Hindlimb muscle (tissue), 1 donor: ENCODE results near the gene ITGA7. TPM values are rescaled to one million over a fixed set of nuclear protein-coding genes. Genes with fewer than 3 reads are reported as not detected.

Experiments
- DNase-seq: peaks from one replicate; pipeline ENCODE4 v3.0.0-alpha.2; 2013
- polyA plus RNA-seq: library from polyadenylated mRNA; unstranded; fragments of 120-200 nt; gene quantifications from one replicate; pipeline ENCODE4 v1.2.1, GENCODE V29; 2013; ENCODE audit not compliant: insufficient read length

The ITGA7 gene
- polyA plus RNA-seq, 1 donor: 466 TPM

- DNase-seq: no peak
These were observed 70.9 kb downstream of the ITGA7 start, which contains the start of gene OR10P1 for GRCh38 chr12:55636853-55637252. TSS of gene OR10P1 (plus strand) at chr12:55636892. CDS start at chr12:55636892, 0 bp downstream.

GRCh38 chr12:55636116-55636655 is 71.5 kb downstream of the ITGA7 start:
- no peak for DNase-seq

Other genes with a start within 250 kb of the ITGA7 start
- gene OR6C70, start 237.8 kb downstream of the ITGA7 start, polyA plus RNA-seq: not detected
- gene OR6C68, start 215.5 kb downstream of the ITGA7 start, polyA plus RNA-seq: not detected
- gene OR6C4, start 158.3 kb downstream of the ITGA7 start, polyA plus RNA-seq: not detected
- gene OR2AP1, start 135.4 kb downstream of the ITGA7 start, polyA plus RNA-seq: not detected
- not detected for gene OR10P1, start 71.0 kb downstream of the ITGA7 start, polyA plus RNA-seq
- gene BLOC1S1, start 8.1 kb upstream of the ITGA7 start, polyA plus RNA-seq: 109 TPM
- 31.4 TPM for gene RDH5, start 12.5 kb upstream of the ITGA7 start, polyA plus RNA-seq
- 781 TPM for gene CD63, start 21.1 kb upstream of the ITGA7 start, polyA plus RNA-seq
- gene GDF11, start 35.2 kb upstream of the ITGA7 start, polyA plus RNA-seq: 17.2 TPM
- 64.9 TPM for gene SARNP, start 109.8 kb upstream of the ITGA7 start, polyA plus RNA-seq
- 16.4 TPM for gene ORMDL2, start 110.1 kb upstream of the ITGA7 start, polyA plus RNA-seq
- gene DNAJC14, start 121.7 kb upstream of the ITGA7 start, polyA plus RNA-seq: 23.3 TPM
- 3.8 TPM for gene MMP19, start 135.0 kb upstream of the ITGA7 start, polyA plus RNA-seq
- 18.9 TPM for gene PYM1, start 220.0 kb upstream of the ITGA7 start, polyA plus RNA-seq
- gene DGKA, start 223.3 kb upstream of the ITGA7 start, polyA plus RNA-seq: 16.3 TPM